Epithelial cell of esophagus (primary cell): ENCODE measurements around the gene PTPN23.

Experiments used
- DNase-seq: peaks from one replicate; pipeline ENCODE4 v3.0.0; 2010; ENCODE audit warnings: low read depth
- H3K4me3 ChIP-seq: 2 replicates; pipeline ENCODE4 v1.5.1; 2011; ENCODE audit warnings: mild to moderate bottlenecking, low read length, control low read depth
- CTCF ChIP-seq: IDR thresholded peaks from 2 replicates; pipeline ENCODE4 v1.5.1; 2011; ENCODE audit warnings: low read depth, mild to moderate bottlenecking, low read length, control low read depth, inconsistent platforms; ENCODE audit not compliant: insufficient read depth; ENCODE audit errors: missing control alignments

Gene PTPN23

DNA sequence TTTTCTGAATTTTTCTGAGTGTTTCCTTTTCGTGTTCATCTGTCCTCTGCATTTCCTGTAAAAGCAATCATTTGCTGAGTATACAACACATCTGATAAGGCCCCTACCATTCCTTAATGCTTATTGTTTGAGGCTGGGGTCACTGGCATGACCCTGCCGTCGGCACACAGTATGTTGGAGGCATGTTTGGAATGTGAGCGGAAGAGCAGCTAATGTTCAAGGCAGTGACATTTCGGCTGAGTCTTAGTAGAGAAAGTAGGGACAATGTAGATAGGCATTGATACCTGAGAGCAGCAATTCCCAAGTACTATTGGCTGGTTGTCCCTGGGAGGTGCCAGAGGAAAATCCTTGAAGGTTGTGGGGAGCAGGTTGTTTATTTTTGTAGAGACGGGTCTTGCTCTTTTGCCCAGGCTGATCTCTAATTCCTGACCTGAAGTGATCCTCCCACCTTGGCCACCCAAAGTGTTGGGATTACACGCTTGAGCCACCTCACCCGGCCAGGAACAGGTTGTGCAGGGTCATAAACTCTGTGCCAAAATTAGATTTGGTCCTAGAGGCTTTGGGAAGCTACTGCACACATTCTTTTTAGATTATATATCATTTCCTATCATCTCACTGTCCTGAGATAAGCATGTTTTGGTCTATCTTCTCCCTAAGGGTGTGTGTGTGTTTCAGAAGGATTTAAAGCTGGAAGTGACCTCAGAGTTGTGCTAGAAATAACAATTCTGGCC, 13.5 kb downstream of the PTPN23 start:
- no peak for DNase-seq
- no peak overlapping the region for H3K4me3 ChIP-seq
- peak; percentile 7 for TF ChIP-seq CTCF

GRCh38 chr3:47394881-47395280, 14.1 kb downstream of the PTPN23 start:
- DNase-seq, result no peak
- H3K4me3 ChIP-seq, result no peak overlapping the region
- no peak for TF ChIP-seq CTCF

DNA sequence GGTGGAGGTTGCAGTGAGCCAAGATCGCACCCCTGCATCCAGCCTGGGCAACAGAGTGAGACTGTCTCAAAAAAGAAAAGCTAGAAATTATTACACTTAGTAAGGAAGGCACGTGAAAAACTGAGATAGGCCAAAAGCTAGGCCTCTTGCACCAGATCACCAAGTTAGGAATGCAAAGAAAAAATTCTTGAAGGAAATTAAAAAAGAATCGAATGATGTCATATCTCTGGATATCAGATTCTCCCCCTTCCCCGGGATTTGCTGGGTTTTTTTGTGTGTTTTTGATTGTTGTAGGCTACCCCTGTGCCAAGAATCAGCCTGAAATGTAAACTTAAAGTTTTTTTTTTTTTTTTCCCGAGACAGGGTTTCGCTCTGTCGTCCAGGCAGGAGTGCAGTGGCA, 17.4 kb downstream of the PTPN23 start:
- no peak for DNase-seq
- no peak overlapping the region for H3K4me3 ChIP-seq
- no peak for TF ChIP-seq CTCF

GRCh38 chr3:47399016-47399415, 18.2 kb downstream of the PTPN23 start:
- no peak for DNase-seq
- no peak overlapping the region for H3K4me3 ChIP-seq
- no peak for TF ChIP-seq CTCF

DNA sequence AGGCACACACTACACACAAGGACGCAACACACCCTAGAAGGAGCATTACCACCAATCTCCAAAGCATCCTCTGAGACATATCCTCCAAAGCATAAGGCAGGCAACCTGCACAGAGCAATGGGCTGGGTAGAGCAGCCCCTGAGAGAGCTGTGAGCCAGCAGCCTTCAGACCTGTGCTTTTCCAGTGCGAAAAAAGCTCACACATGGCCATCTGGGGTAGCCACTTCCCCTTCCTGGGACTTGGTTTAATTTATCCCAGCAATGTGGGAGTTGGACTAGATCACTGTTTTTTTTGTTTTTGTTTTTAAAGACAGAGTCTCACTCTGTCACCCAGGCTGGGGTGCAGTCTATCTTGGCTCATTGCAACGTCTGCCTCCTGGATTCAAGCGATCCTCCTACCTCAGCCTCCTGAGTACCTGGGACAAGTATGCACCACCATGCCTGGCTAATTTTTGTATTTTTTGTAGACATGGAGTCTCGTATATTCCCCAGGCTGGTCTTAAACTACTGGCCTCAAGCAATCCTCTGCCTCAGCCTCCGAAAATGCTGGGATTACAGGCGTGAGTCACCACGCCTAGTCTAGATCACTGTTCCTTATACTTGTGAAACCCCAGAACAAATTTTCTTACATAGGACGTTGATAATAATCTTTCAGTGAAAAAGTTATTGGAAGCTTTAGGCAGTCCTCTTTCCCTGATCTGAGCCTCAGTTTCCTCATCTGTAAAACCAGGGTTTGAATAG, 18.9 kb downstream of the PTPN23 start:
- H3K4me3 ChIP-seq, result no peak overlapping the region
- peak; percentile 54 for DNase-seq
- no peak for TF ChIP-seq CTCF

GRCh38 chr3:47404431-47404876, 23.6 kb downstream of the PTPN23 start:
- no peak for TF ChIP-seq CTCF
- no peak overlapping the region for H3K4me3 ChIP-seq
- DNase-seq, result no peak
